Karpas-422 (cell line): Measurements from ENCODE around the gene NNT. TPM values are rescaled to one million over a fixed set of nuclear protein-coding genes. Genes with fewer than 3 reads are reported as not detected.

ENCODE experiments used
- DNase-seq: peaks from one replicate; pipeline ENCODE4 v3.0.0-alpha.2; 2015
- H2AFZ ChIP-seq: fragments of 200-600 bp; sonication (generic); 2 replicates; pipeline ENCODE4 v1.6.1; 2014; ENCODE audit warnings: antibody characterized with exemption, low read length, mixed read lengths
- H3K27ac ChIP-seq: fragments of 200-600 bp; sonication (generic); 2 replicates; pipeline ENCODE4 v1.5.1; 2014; ENCODE audit warnings: mild to moderate bottlenecking, low read length, moderate library complexity
- H3K27me3 ChIP-seq: fragments of 200-600 bp; sonication (generic); 2 replicates; pipeline ENCODE4 v1.6.1; 2014; ENCODE audit warnings: low read length, mixed read lengths
- H3K36me3 ChIP-seq: fragments of 200-600 bp; sonication (generic); 2 replicates; pipeline ENCODE4 v1.6.1; 2014; ENCODE audit warnings: low read length, mixed read lengths; ENCODE audit not compliant: insufficient read depth
- H3K4me1 ChIP-seq: fragments of 200-600 bp; sonication (generic); 2 replicates; pipeline ENCODE4 v1.6.1; 2014; ENCODE audit warnings: mild to moderate bottlenecking, low read length, mixed read lengths
- H3K4me2 ChIP-seq: fragments of 200-600 bp; sonication (generic); 2 replicates; pipeline ENCODE4 v1.6.1; 2014; ENCODE audit warnings: low read length, low read depth, mild to moderate bottlenecking; ENCODE audit not compliant: poor library complexity, severe bottlenecking
- H3K4me3 ChIP-seq: fragments of 200-600 bp; sonication (generic); 2 replicates; pipeline ENCODE4 v1.5.1; 2014; ENCODE audit warnings: mild to moderate bottlenecking, antibody characterized with exemption, low read length, mixed read lengths
- H3K79me2 ChIP-seq: fragments of 200-600 bp; sonication (generic); 2 replicates; pipeline ENCODE4 v1.6.1; 2014; ENCODE audit warnings: mild to moderate bottlenecking, low read length, mixed read lengths
- H3K9ac ChIP-seq: fragments of 200-600 bp; sonication (generic); 2 replicates; pipeline ENCODE4 v1.6.0; 2014; ENCODE audit warnings: low read length
- H3K9me2 ChIP-seq: fragments of 200-600 bp; sonication (generic), shearing (Covaris generic); replicated peaks from 2 replicates; pipeline ENCODE4 v1.6.0; 2014; ENCODE audit warnings: mild to moderate bottlenecking, low read length, moderate library complexity; ENCODE audit not compliant: insufficient read depth
- H3K9me3 ChIP-seq: fragments of 300-700, 200-600 bp; sonication (generic); 2 replicates; pipeline ENCODE4 v1.6.1; 2014; ENCODE audit warnings: low read length, mixed read lengths
- H4K20me1 ChIP-seq: fragments of 200-600 bp; sonication (generic); 2 replicates; pipeline ENCODE4 v1.6.1; 2014; ENCODE audit warnings: mild to moderate bottlenecking, antibody characterized with exemption, low read length, low read depth; ENCODE audit not compliant: insufficient read depth
- total RNA-seq: library from RNA; depleted of rRNA; stranded (reverse); fragments of >200 nt; shearing (Covaris generic); gene quantifications from 2 replicates; pipeline ENCODE4 v1.2.3, GENCODE V29; 2014; ENCODE audit warnings: low replicate concordance

The NNT gene
- total RNA-seq, 1 experiment from 2014 or later, result 96.9 TPM

DNA sequence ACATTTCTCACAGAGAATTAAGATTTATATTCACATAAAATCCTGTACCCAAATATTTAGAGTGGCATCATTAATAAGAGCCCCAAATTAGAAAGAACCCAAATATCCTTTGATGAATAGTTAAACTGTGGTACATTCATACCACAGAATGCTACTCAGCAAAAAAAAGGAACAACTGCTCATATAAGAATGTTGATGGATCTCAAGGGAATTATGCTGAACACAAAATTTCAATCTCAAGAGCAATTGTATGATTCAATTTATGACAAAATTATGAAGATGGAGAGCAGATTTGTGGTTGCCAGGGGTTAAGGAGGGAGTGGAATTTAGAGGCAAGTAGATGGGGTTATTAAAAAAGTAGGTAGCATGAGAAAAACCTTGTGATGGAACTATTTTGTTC, 41.6 kb upstream of the NNT start:
- no peak for DNase-seq
- Histone ChIP-seq H3K27ac (peak overlapping the region; percentile 34; the same call in 1 of the 2 replicates), H3K4me1 (peaks cover 39% of the 10 kb centered on the region), H3K27me3 (no peaks in the 10 kb centered on the region), H3K4me2 (peak overlapping the region; percentile 60), H2AFZ (no peak overlapping the region), H3K9ac (no peak overlapping the region; the same call in 1 of the 2 replicates), H3K9me2 (no peaks in the 10 kb centered on the region), H3K36me3 (no peaks in the 10 kb centered on the region), H3K9me3 (no peaks in the 10 kb centered on the region), H3K4me3 (no peak overlapping the region), H3K79me2 (peaks cover under 1% of the 10 kb centered on the region), H4K20me1 (no peaks in the 10 kb centered on the region)

DNA sequence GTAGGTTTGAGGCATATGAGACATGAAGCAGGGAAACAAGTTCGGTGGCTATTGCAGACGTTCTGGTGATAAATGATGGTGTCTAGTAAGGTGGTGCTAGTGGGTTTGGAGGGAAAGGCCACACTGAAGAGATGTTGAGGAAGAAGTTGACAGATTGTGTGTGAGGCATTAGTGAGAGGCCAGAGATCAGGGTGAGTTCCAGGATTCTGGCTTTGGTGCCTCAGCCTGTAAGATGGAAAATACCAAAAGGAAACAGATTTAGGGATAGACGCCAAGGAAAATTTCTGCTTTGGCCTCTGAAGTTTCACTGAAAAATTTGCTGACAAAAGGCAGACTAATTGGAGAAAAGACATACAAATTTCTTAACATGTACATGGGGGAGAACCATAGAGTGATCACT, 39.7 kb upstream of the NNT start:
- Histone ChIP-seq H2AFZ (no peak overlapping the region), H3K4me1 (peaks cover 33% of the 10 kb centered on the region), H3K9ac (no peak overlapping the region), H3K36me3 (no peaks in the 10 kb centered on the region), H3K27ac (no peak overlapping the region), H3K79me2 (no peaks in the 10 kb centered on the region), H3K27me3 (no peaks in the 10 kb centered on the region), H3K4me3 (no peak overlapping the region), H3K4me2 (no peak overlapping the region), H4K20me1 (no peaks in the 10 kb centered on the region), H3K9me2 (no peaks in the 10 kb centered on the region), H3K9me3 (no peaks in the 10 kb centered on the region)
- DNase-seq, result no peak

DNA sequence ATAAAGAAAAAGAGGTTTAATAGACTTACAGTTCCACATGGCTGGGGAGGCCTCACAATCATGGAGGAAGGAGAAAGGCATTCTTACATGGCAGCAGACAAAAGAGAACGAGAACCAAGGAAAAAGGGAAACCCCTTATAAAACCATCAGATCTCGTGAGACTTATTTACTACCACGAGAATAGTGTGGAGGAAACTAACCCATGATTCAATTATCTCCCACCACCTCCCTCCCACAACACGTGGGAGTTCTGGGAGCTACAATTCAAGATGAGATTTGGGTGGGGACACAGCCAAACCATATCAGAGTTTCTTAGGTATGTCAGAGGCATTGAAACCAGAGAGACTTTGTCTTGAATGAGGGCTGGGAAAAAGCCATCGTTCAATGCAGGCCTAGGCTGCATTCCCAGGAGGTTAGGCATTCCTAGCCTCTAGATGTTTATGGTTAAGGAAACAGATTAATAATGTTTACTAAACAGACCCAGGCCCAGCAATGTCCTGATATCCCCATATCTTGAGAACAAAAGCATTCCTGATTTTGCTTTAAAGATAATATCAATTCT, 38.6 kb upstream of the NNT start:
- Histone ChIP-seq H2AFZ (no peak overlapping the region), H3K27me3 (no peaks in the 10 kb centered on the region), H4K20me1 (no peaks in the 10 kb centered on the region), H3K9ac (no peak overlapping the region), H3K79me2 (no peaks in the 10 kb centered on the region), H3K9me3 (no peaks in the 10 kb centered on the region), H3K27ac (no peak overlapping the region), H3K36me3 (no peaks in the 10 kb centered on the region), H3K4me2 (no peak overlapping the region), H3K4me3 (no peak overlapping the region), H3K4me1 (peaks cover 24% of the 10 kb centered on the region), H3K9me2 (no peaks in the 10 kb centered on the region)
- no peak for DNase-seq

DNA sequence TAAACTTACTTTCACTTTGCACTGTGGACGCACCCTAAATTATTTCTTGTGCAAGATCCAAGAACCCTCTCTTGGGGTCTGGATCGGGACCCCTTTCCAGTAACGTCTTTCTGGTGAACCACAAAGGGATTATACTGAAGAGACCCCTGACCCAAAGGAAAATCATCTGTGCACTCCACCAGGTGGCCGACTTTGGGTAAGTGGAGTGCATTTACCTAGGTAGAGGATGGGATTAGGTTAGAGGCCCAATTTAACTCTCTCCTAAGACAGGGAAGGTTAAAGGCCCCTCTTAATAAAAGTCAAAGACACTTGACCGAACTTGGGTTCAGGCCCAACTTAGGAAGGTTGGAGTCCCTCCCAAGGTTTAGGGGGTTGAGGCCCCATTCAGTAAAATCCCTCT, 37.9 kb upstream of the NNT start:
- no peaks in the 10 kb centered on the region for H3K36me3 ChIP-seq
- H4K20me1 ChIP-seq, result no peaks in the 10 kb centered on the region
- no peak overlapping the region for H3K9ac ChIP-seq
- no peak overlapping the region for H2AFZ ChIP-seq
- no peak overlapping the region for H3K27ac ChIP-seq
- peaks cover 17% of the 10 kb centered on the region for H3K4me1 ChIP-seq
- H3K79me2 ChIP-seq, result no peaks in the 10 kb centered on the region
- H3K27me3 ChIP-seq, result no peaks in the 10 kb centered on the region
- DNase-seq, result no peak
- H3K4me2 ChIP-seq, result no peak overlapping the region
- H3K9me3 ChIP-seq, result no peaks in the 10 kb centered on the region
- no peaks in the 10 kb centered on the region for H3K9me2 ChIP-seq
- H3K4me3 ChIP-seq, result no peak overlapping the region

DNA sequence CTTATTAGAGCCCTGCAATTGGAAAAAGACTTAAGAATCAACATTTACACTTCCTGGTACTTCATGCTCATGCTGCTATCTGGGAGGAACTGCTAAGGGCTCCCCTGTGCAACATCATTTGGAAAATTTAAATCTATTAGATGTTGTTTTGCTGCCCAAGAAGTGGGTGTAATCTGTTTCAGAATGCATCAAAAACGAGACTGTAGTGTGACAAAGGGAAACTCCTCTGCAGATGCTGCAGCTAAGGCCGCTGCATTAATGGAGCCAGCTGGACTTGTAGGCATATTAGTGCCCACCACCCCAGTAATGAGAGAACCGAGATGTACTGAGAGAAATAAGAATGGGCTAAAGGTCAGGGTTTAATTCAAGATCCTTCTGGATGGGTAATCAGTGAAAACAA, 35.0 kb upstream of the NNT start:
- Histone ChIP-seq H3K9me3 (no peaks in the 10 kb centered on the region), H3K79me2 (no peaks in the 10 kb centered on the region), H2AFZ (no peak overlapping the region), H3K9ac (no peak overlapping the region), H3K4me3 (no peak overlapping the region), H4K20me1 (no peaks in the 10 kb centered on the region), H3K9me2 (no peaks in the 10 kb centered on the region), H3K4me2 (no peak overlapping the region), H3K36me3 (peaks cover 8% of the 10 kb centered on the region; the same call in 1 of the 2 replicates), H3K27me3 (no peaks in the 10 kb centered on the region), H3K4me1 (peaks cover 6% of the 10 kb centered on the region), H3K27ac (no peak overlapping the region)
- no peak for DNase-seq

DNA sequence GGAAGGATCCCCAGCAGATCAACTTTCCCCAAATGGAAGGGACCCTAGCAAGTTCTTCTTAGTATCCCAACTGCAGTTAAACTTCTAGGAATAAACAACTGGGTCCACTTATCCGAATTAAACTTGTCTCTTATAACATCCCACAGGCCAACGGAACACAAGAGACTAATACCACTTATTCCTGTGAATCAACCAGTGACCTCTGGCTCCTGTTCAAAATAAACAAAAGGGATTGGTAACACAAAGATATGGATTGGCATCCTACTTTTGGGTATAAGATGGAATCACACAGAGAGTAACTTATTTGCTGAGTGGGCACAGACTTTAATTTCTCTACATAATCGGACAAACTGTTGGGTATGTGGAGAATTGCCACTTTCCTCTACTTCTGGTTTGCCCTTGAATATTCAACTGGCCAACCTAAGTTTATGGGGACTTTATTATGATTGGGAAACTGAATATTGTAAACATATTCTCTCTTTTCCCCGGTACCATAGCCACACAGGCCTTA, 33.7 kb upstream of the NNT start:
- no peak overlapping the region for H3K4me2 ChIP-seq
- H3K79me2 ChIP-seq, result no peaks in the 10 kb centered on the region
- no peaks in the 10 kb centered on the region for H3K9me3 ChIP-seq
- H3K4me3 ChIP-seq, result no peak overlapping the region
- no peaks in the 10 kb centered on the region for H3K9me2 ChIP-seq
- H3K27me3 ChIP-seq, result no peaks in the 10 kb centered on the region
- no peak overlapping the region for H3K9ac ChIP-seq
- H3K4me1 ChIP-seq, result peaks cover 6% of the 10 kb centered on the region
- no peaks in the 10 kb centered on the region for H4K20me1 ChIP-seq
- H3K36me3 ChIP-seq, result peaks cover 8% of the 10 kb centered on the region; the same call in 1 of the 2 replicates
- no peak overlapping the region for H2AFZ ChIP-seq
- DNase-seq, result no peak
- H3K27ac ChIP-seq, result no peak overlapping the region

DNA sequence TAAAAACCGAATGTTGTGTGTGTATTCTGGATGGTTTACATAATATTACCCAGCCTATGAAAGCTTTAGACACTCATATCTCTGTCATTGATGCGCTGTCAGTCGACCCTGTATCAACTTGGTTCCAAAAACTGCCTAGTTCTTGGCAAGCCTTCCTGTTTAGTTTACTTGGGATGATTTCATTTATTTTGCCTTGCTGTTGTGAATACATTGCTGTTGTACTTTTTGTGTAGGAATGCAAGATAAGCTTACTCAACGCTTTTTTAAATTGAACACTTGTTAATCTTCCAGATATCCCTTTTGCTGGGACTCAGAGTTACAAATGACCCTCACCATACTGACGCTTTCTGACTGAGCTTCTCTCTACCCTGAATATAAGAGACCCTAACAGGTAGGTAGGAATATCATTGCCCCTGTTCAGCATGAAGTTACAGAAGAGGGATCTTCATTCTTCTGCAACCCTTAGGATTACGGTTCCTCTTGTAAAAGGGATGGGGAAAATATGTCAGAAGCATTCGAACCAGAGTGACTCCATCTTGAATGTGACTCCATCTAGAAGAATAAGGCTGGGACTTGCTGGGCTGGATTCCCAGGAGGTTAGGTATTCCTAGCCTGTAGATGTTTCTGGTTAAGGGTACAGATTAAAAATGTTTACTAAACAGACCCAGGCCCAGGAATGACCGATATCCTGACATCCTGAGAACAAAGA, 32.4 kb upstream of the NNT start:
- Histone ChIP-seq H3K4me1 (peaks cover 6% of the 10 kb centered on the region), H3K9me2 (no peaks in the 10 kb centered on the region), H3K9me3 (no peaks in the 10 kb centered on the region), H3K27ac (no peak overlapping the region), H3K9ac (no peak overlapping the region), H3K36me3 (peaks cover 15% of the 10 kb centered on the region), H3K79me2 (no peaks in the 10 kb centered on the region), H3K4me2 (no peak overlapping the region), H3K27me3 (no peaks in the 10 kb centered on the region), H4K20me1 (no peaks in the 10 kb centered on the region), H3K4me3 (no peak overlapping the region), H2AFZ (no peak overlapping the region)
- DNase-seq, result no peak

DNA sequence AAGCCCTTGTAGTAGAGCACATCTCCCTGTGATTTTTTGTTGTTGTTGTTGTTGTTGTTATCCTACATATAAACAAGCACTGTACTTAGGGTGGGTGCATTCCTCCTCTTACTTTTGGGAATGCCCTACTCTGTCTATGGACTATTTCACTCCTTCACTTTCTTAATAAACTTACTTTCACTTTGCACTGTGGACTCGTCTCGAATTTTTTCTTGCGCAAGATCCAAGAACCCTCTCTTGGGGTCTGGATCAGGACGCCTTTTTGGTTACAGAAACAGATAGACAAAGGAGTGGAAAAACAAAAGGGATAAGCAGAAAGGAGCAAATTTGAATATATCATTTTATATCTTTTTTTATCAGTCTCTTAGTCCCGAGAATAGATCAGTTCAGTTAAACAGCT, 31.7 kb upstream of the NNT start:
- no peaks in the 10 kb centered on the region for H4K20me1 ChIP-seq
- H3K9ac ChIP-seq, result no peak overlapping the region
- H3K9me3 ChIP-seq, result no peaks in the 10 kb centered on the region
- no peak for DNase-seq
- peaks cover 6% of the 10 kb centered on the region for H3K4me1 ChIP-seq
- 0 out of 2 replicates have a peak, but pooled peaks cover 2% of the 10 kb centered on the region for H3K79me2 ChIP-seq
- H3K9me2 ChIP-seq, result no peaks in the 10 kb centered on the region
- H3K36me3 ChIP-seq, result peaks cover 20% of the 10 kb centered on the region
- no peak overlapping the region for H3K27ac ChIP-seq
- no peak overlapping the region for H3K4me2 ChIP-seq
- no peak overlapping the region for H3K4me3 ChIP-seq
- H2AFZ ChIP-seq, result no peak overlapping the region
- no peaks in the 10 kb centered on the region for H3K27me3 ChIP-seq
